ENCODE data around the gene RPL29. TPM values are rescaled to one million over a fixed set of nuclear protein-coding genes. Genes with fewer than 3 reads are reported as not detected.

The RPL29 gene
- total RNA-seq, 4 donors from 2014 or later = 786 to 1,908 (median 1,382) TPM

DNA sequence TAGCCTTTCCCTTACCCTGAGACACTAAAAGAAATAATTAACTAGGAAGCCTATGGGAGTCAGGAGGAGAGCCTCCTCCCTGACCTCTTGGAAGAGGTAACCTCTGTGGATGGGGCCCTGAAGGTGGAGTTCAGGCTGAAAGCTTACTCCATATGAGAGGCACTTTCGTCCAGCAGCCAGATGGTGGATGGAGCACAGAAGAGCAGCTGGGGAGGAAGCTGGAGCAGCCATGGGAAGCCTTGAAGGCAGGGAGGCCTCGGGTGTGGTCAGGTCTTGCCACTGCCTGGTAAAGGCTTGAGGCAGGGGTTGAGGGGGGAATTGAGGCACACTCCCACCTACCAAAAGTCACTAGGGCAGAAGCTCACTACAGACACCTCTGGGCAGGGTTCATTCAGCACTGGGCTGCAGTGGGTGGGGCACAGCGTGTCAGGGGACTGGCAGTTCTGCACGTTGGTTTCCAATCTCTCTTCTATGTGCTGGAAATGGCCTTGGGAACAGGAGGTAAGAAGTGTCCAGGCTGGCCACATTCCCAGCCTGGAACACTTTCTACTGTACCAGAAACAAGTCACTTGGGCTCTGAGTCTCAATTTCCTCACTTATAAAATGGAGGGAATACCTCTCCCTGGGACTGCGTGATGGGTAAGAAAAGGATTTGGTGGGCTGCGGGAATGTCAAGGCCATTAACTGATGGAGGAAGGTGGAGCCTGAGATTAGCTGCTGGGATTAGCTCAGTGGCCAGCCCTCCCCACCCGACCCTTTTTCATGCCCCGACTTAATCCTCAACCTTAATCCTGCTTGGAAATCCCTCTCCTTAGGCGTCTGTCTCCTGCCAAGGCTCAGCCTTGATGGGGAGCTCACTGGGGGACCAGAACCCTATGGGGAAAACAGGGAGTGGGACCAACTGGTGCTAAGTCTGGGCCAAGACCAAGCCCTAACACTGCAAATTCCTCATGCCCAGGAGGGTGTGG is 33.8 kb downstream of the RPL29 start:
- Histone ChIP-seq H3K27ac (replicated peaks in 1 of 4) (peak overlapping the region in 1 of 4 donors; percentile 4), H3K27me3 (no peaks in the 10 kb centered on the region), H3K4me3 (no peak overlapping the region), H3K9me3 (no peaks in the 10 kb centered on the region), H3K4me1 (peaks cover 33 to 54% (median 48%) of the 10 kb centered on the region in 4 donors), H3K36me3 (peaks cover 6 to 44% (median 42%) of the 10 kb centered on the region in 4 donors)
- WGBS = 64% methylated on average over 7 of the region's 9 CpGs
- intact Hi-C loops (cut with DNase I) = no loop called here
- no peak for DNase-seq (ENCODE audit: extremely low spot score)
- TF ChIP-seq, protein P1, sequence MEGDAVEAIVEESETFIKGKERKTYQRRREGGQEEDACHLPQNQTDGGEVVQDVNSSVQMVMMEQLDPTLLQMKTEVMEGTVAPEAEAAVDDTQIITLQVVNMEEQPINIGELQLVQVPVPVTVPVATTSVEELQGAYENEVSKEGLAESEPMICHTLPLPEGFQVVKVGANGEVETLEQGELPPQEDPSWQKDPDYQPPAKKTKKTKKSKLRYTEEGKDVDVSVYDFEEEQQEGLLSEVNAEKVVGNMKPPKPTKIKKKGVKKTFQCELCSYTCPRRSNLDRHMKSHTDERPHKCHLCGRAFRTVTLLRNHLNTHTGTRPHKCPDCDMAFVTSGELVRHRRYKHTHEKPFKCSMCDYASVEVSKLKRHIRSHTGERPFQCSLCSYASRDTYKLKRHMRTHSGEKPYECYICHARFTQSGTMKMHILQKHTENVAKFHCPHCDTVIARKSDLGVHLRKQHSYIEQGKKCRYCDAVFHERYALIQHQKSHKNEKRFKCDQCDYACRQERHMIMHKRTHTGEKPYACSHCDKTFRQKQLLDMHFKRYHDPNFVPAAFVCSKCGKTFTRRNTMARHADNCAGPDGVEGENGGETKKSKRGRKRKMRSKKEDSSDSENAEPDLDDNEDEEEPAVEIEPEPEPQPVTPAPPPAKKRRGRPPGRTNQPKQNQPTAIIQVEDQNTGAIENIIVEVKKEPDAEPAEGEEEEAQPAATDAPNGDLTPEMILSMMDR (IDR thresholded peaks at IDR 0.05) = no peak
- TF ChIP-seq POLR2AphosphoS5 (IDR thresholded peaks at IDR 0.05) = no peak

- WGBS = 84% methylated on average over 11 of the region's 18 CpGs
- Histone ChIP-seq H3K4me1 (peaks cover 33 to 52% (median 48%) of the 10 kb centered on the region in 4 donors), H3K4me3 (no peak overlapping the region), H3K36me3 (peaks cover 6 to 44% (median 42%) of the 10 kb centered on the region in 4 donors), H3K9me3 (no peaks in the 10 kb centered on the region), H3K27ac (replicated peaks in 1 of 4) (no peak overlapping the region), H3K27me3 (no peaks in the 10 kb centered on the region)
- intact Hi-C loops (cut with DNase I) = no loop called here
- no peak for DNase-seq (ENCODE audit: extremely low spot score)
- TF ChIP-seq POLR2AphosphoS5 (IDR thresholded peaks at IDR 0.05) = no peak
- no peak for TF ChIP-seq POLR2A (IDR thresholded peaks at IDR 0.05; ENCODE audit: low read depth)
- no peak for TF ChIP-seq EP300 (IDR thresholded peaks at IDR 0.05)
- TF ChIP-seq, protein P1 (IDR thresholded peaks at IDR 0.05) = no peak
Measured at GRCh38 chr3:51961011-51961410, 34.7 kb downstream of the RPL29 start.

- Histone ChIP-seq H3K4me3 (no peak overlapping the region), H3K36me3 (peaks cover 6 to 43% (median 42%) of the 10 kb centered on the region in 4 donors), H3K9me3 (no peaks in the 10 kb centered on the region), H3K27ac (replicated peaks in 1 of 4) (no peak overlapping the region), H3K27me3 (no peaks in the 10 kb centered on the region), H3K4me1 (peaks cover 33 to 52% (median 46%) of the 10 kb centered on the region in 4 donors)
- intact Hi-C loops (cut with DNase I) = no loop called here
- no peak for DNase-seq (ENCODE audit: extremely low spot score)
- 92% methylated on average over 10 of the region's 10 CpGs for WGBS
- TF ChIP-seq EP300 (IDR thresholded peaks at IDR 0.05) (no peak), POLR2AphosphoS5 (IDR thresholded peaks at IDR 0.05) (no peak), POLR2A (IDR thresholded peaks at IDR 0.05; ENCODE audit: low read depth) (no peak)
- TF ChIP-seq, protein P1 (IDR thresholded peaks at IDR 0.05) = no peak
Measured at GRCh38 chr3:51960386-51960785, 35.3 kb downstream of the RPL29 start.

DNA sequence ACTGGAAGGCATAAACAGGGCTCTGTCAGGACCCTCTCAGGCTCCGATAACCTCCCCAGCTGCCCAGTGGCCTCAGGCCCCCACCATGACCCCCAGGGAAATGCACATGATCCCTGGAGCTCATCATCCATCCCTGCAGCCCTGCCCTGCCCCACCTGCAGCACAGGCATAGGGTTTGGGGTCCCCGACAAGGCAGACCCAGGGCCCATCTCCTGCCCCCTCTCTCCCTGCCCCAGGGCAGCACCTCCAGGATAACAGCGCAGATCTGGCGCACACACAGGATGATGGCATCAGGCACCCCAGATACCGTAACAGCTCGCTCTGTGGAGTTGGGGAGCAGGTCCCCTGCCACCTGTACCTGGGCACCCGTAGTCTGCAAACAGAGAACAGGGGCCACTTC is 36.0 kb downstream of the RPL29 start:
- no peak for DNase-seq (ENCODE audit: extremely low spot score)
- intact Hi-C loops (cut with DNase I) = no loop called here
- Histone ChIP-seq H3K27ac (replicated peaks in 1 of 4) (no peak overlapping the region), H3K27me3 (no peaks in the 10 kb centered on the region), H3K9me3 (no peaks in the 10 kb centered on the region), H3K4me1 (peaks cover 32 to 49% (median 42%) of the 10 kb centered on the region in 4 donors), H3K4me3 (no peak overlapping the region), H3K36me3 (peaks cover 6 to 42% (median 41%) of the 10 kb centered on the region in 4 donors)
- 97% methylated on average over 6 of the region's 7 CpGs for WGBS
- TF ChIP-seq POLR2AphosphoS5 (IDR thresholded peaks at IDR 0.05) (no peak), EP300 (IDR thresholded peaks at IDR 0.05) (no peak), POLR2A (IDR thresholded peaks at IDR 0.05; ENCODE audit: low read depth) (no peak)
- TF ChIP-seq, protein P1 (IDR thresholded peaks at IDR 0.05) = no peak

All from esophagus muscularis mucosa (tissue), 4 donors.